GM12872 (cell line): ENCODE data around the gene SURF2.

Experiments used
- TF ChIP-seq, protein P1 (sequence below): IDR thresholded peaks from 3 replicates; pipeline ENCODE4 v1.5.1; 2011; ENCODE audit warnings: low read depth, mild to moderate bottlenecking, low read length, moderate library complexity; ENCODE audit not compliant: insufficient read depth

SURF2 gene

DNA sequence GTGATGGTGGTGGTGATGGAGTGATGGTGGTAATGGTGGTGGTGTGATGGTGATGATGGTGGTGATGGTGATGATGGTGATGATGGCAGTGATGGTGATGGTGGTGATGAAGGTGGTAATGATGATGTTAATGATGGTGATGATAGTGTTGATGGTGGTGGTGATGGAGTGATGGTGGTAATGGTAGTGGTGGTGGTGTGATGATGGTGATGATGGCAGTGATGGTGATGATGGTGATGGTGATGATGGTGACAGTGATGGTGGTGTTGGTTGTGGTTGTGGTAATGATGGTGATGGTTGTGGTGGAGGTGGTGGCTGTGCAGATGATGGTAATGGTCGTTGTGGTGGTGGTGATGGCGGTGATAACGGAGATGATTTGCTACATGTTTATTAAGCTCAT, 27.1 kb downstream of the SURF2 start:
- TF ChIP-seq, protein P1, sequence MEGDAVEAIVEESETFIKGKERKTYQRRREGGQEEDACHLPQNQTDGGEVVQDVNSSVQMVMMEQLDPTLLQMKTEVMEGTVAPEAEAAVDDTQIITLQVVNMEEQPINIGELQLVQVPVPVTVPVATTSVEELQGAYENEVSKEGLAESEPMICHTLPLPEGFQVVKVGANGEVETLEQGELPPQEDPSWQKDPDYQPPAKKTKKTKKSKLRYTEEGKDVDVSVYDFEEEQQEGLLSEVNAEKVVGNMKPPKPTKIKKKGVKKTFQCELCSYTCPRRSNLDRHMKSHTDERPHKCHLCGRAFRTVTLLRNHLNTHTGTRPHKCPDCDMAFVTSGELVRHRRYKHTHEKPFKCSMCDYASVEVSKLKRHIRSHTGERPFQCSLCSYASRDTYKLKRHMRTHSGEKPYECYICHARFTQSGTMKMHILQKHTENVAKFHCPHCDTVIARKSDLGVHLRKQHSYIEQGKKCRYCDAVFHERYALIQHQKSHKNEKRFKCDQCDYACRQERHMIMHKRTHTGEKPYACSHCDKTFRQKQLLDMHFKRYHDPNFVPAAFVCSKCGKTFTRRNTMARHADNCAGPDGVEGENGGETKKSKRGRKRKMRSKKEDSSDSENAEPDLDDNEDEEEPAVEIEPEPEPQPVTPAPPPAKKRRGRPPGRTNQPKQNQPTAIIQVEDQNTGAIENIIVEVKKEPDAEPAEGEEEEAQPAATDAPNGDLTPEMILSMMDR, result no peak

DNA sequence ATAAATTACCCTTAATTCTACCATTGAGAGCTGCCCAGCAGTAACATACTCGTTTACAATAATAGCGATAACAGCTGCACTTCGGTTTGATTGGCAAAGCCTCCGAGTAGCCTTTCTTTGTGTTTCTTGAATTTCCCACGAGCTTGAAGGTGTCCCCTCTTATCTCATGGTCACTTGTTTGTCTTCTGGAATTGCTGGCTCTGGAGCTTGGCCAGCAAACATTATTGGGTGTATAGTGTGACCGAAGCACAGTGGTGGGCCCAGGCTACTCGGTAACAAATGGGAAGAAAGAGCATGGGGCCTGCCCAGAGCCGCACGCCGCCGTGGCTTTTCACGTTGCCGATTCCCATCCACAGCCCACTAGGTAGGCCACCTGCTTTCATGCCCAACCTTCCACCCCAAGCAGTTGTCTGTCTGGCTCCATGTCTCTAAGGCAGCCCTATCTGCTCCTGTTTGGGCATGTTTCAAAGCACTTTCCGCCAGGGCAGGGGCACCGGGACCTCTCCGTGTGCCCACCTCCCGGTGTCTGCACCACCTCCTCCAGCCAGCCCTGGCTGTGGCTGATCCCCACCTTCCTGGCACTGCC, 28.5 kb downstream of the SURF2 start:
- TF ChIP-seq, protein P1, result no peak

DNA sequence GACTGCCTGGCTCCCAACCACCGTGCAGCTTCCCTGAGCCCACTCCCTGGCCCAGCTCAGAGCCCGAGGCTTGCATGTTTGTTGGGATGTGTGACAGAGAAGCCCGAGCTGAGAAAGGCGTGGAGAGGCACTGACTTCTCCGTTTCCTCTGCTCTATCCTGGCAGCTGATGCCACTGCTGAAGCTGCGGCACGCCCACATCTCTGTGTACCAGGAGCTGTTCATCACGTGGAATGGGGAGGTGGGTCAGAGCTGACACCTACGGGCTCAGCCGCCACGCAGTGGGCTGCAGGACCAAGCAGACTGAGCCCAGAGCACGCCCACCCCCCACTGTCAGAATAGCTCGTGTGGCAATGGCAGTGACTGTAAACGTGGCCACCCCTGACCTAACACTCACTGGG, 29.1 kb downstream of the SURF2 start:
- TF ChIP-seq, protein P1, result no peak

DNA sequence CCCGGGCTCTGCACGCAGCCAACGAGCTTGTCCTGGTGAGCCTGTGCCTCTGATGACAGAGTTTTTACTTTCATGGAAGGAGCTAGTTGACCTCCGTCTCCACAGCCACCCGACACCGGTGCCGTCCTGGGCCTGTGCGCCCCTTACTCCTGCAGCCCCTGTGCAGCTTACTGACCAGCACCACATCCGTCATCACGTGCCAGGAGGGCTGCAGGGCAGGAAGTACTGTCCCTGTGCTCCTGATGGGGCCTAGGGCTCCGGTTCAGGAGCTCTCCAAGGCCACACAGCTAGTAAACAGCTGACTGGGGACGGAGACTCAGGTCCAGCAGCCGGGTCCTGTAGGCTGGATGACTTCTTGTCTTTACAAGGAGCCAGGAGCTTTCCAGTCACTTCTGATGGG, 30.0 kb downstream of the SURF2 start:
- TF ChIP-seq, protein P1, result no peak

DNA sequence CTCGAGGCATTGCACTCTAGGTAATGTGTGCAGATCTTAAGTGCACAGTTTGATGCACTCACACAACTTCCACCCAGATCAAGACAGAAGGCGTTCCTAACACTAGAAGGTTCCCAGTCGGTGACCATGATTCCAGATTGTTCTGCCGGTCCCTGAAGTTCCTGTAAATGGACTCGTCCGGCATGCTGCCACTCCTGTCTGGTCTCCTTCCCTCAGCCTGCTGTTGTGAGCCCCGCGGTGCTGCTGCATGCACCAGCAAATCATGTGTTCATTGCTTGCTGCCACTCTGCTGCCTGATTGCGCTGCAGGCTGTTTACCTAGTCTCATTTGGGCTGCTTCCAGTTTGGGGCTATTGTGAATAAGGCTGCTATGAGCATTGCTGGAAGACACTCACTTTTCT, 31.3 kb downstream of the SURF2 start:
- TF ChIP-seq, protein P1, result no peak

DNA sequence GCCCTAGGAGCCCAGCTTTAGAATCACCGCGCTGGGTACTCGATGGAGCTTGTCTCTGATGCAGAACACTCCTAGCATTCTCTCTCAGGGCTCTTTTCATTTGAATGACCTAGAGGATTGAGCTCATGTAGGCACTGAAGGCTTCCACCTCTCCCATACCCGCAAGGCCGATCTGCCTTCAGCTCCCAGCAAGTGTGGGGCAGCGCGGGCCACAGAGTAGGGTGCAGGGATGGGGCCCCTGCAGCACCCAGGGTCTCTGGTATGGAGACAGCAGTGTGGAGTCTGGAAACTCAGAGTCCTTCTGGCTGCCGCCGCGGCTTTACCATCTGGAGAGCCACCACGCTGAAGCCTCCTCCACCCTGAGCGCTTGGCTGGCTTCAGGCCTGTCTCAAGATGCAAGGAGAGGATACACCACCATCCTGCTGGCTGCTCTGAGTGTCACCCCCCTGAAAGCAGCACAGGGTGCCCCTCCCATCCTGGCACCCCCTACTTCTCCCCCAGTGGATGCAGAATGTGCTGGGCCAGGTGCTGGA, 32.7 kb downstream of the SURF2 start:
- TF ChIP-seq, protein P1, result no peak

DNA sequence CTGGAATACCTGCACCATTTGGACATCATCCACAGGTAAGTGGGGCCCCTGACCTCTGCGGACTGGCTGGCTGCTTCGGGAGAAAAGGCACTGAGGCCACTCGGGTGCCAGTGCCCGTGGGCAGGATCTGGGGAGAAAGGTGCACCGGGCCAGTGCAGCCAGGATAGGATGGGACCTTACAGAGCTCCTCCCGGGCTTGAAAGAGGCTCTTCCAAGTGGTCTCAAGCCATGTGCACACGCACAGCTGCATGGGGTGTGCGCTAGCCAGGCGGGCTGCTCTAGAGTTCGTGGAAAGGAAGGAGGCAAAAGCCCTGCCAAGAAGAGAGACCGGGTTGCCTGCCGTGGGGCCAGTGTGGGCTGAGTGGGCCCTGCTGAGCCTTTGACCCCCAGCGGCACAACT, 33.2 kb downstream of the SURF2 start:
- TF ChIP-seq, protein P1, result no peak

DNA sequence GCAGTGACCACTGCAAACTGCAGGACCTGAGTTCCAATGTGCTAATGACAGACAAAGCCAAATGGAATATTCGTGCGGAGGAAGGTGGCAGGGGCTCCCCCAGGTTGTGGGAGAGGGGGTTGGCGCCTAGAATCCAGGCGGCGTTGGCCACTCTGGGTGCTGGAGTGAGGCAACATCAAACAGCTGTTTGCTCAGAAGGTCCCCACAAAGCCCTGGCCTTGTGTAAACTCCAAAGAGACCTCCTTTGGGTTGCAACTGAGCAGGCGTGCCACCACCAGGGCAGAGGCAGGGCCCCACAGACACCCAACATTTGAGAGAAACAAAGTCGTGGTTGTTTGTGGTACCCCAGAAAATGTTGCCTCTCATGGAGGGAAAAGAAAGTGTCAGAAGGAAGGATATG, 34.4 kb downstream of the SURF2 start:
- TF ChIP-seq, protein P1, result no peak
